Measurements from ENCODE around the gene COL19A1.

COL19A1 gene

GRCh38 chr6:70258483-70258882, 392.1 kb downstream of the COL19A1 start:
- Histone ChIP-seq H3K4me2 (no peak overlapping the region), H3K9ac (no peak overlapping the region), H3K4me3 (no peak overlapping the region), H3K9me3 (no peaks in the 10 kb centered on the region), H3K36me3 (no peaks in the 10 kb centered on the region), H3K4me1 (no peaks in the 10 kb centered on the region), H4K20me1 (no peaks in the 10 kb centered on the region), H3K27ac (no peak overlapping the region), H3K27me3 (no peaks in the 10 kb centered on the region)
- TF ChIP-seq Cebpa-rat (IDR thresholded peaks at IDR 0.05) = no peak

All from BLaER1 (cell line).